ENCODE data around the gene MAST2.
"Not testable (repeated sequence)": the region's sequence is repeated elsewhere in the genome, so short reads cannot be mapped to it uniquely, and the experiment has no call there.

Gene MAST2

GRCh38 chr1:45872173-45872801, 68.9 kb downstream of the MAST2 start:
- not testable (repeated sequence) for H3K23ac ChIP-seq (ENCODE audit: low read length); H2AFZ ChIP-seq (ENCODE audit: insufficient read depth, low read length, poor library complexity); H4K8ac ChIP-seq (ENCODE audit: low read depth, low read length); H4K91ac ChIP-seq (ENCODE audit: low read depth, low read length); H3K79me2 ChIP-seq (ENCODE audit: control insufficient read depth, insufficient read depth, low read length, poor library complexity); H2AK5ac ChIP-seq (ENCODE audit: low read length); H2BK120ac ChIP-seq (ENCODE audit: insufficient read depth, low read length, poor library complexity); H3K14ac ChIP-seq (ENCODE audit: low read length); H3K36me3 ChIP-seq (ENCODE audit: control insufficient read depth in 1 of 2, insufficient read depth in 2 of 2, low read length in 2 of 2); H3K27ac ChIP-seq (ENCODE audit: low read depth, low read length); H3K79me1 ChIP-seq (ENCODE audit: low read length); H3K9ac ChIP-seq (ENCODE audit: low read length); H3K4ac ChIP-seq (ENCODE audit: low read depth, low read length); H3K27me3 ChIP-seq (ENCODE audit: insufficient read depth, low read length); H2BK12ac ChIP-seq (ENCODE audit: low read length); H3K18ac ChIP-seq (ENCODE audit: low read length); H2BK5ac ChIP-seq (ENCODE audit: low read depth, low read length, poor library complexity); H4K12ac ChIP-seq (ENCODE audit: low read depth, low read length); H3K4me1 ChIP-seq (ENCODE audit: control insufficient read depth in 1 of 2, insufficient read depth in 2 of 2, low read length in 2 of 2); H3K4me3 ChIP-seq (ENCODE audit: low read depth, low read length); H3K4me2 ChIP-seq (ENCODE audit: low read length); H3K9me3 ChIP-seq (ENCODE audit: insufficient read depth, low read depth, low read length)
- no CpG with 5 or more reads among the region's 14 CpGs for WGBS (ENCODE audit: extremely low coverage, insufficient coverage, insufficient read length)
- peak; percentile 53 to 79 for DNase-seq

- Histone ChIP-seq H3K4ac (ENCODE audit: low read depth, low read length) (no peak overlapping the region), H3K23ac (ENCODE audit: low read length) (no peak overlapping the region), H3K14ac (ENCODE audit: low read length) (no peak overlapping the region), H3K36me3 (ENCODE audit: control insufficient read depth in 1 of 2, insufficient read depth in 2 of 2, low read length in 2 of 2) (no peaks in the 10 kb centered on the region), H4K91ac (ENCODE audit: low read depth, low read length) (no peak overlapping the region), H3K4me1 (ENCODE audit: control insufficient read depth in 1 of 2, insufficient read depth in 2 of 2, low read length in 2 of 2) (peaks cover 0 to 2% of the 10 kb centered on the region in 2 experiments), H4K12ac (ENCODE audit: low read depth, low read length) (no peak overlapping the region), H3K18ac (ENCODE audit: low read length) (no peak overlapping the region), H2AK5ac (ENCODE audit: low read length) (no peak overlapping the region), H3K9ac (ENCODE audit: low read length) (no peak overlapping the region), H3K9me3 (ENCODE audit: insufficient read depth, low read depth, low read length) (no peaks in the 10 kb centered on the region), H4K8ac (ENCODE audit: low read depth, low read length) (no peak overlapping the region), H3K4me3 (ENCODE audit: low read depth, low read length) (no peak overlapping the region), H2BK12ac (ENCODE audit: low read length) (no peak overlapping the region), H2BK5ac (ENCODE audit: low read depth, low read length, poor library complexity) (no peak overlapping the region), H3K27me3 (ENCODE audit: insufficient read depth, low read length) (no peaks in the 10 kb centered on the region), H2AFZ (ENCODE audit: insufficient read depth, low read length, poor library complexity) (no peak overlapping the region), H3K79me1 (ENCODE audit: low read length) (no peaks in the 10 kb centered on the region), H3K4me2 (ENCODE audit: low read length) (no peak overlapping the region), H3K79me2 (ENCODE audit: control insufficient read depth, insufficient read depth, low read length, poor library complexity) (no peaks in the 10 kb centered on the region), H2BK120ac (ENCODE audit: insufficient read depth, low read length, poor library complexity) (no peak overlapping the region), H3K27ac (ENCODE audit: low read depth, low read length) (no peak overlapping the region)
- no CpG with 5 or more reads among the region's 2 CpGs for WGBS (ENCODE audit: extremely low coverage, insufficient coverage, insufficient read length)
- no peak for DNase-seq
Observed at GRCh38 chr1:45876000-45876617, 72.7 kb downstream of the MAST2 start.

- no peak overlapping the region for H3K4me3 ChIP-seq (ENCODE audit: low read depth, low read length)
- no peak for DNase-seq
- H3K9me3 ChIP-seq (ENCODE audit: insufficient read depth, low read depth, low read length) = no peaks in the 10 kb centered on the region
- no peak overlapping the region for H3K9ac ChIP-seq (ENCODE audit: low read length)
- no peak overlapping the region for H4K12ac ChIP-seq (ENCODE audit: low read depth, low read length)
- H2AFZ ChIP-seq (ENCODE audit: insufficient read depth, low read length, poor library complexity) = no peak overlapping the region
- no peak overlapping the region for H2BK12ac ChIP-seq (ENCODE audit: low read length)
- H3K4me2 ChIP-seq (ENCODE audit: low read length) = no peak overlapping the region
- no peak overlapping the region for H3K4ac ChIP-seq (ENCODE audit: low read depth, low read length)
- no peak overlapping the region for H3K14ac ChIP-seq (ENCODE audit: low read length)
- H3K27ac ChIP-seq (ENCODE audit: low read depth, low read length) = no peak overlapping the region
- no peak overlapping the region for H2BK120ac ChIP-seq (ENCODE audit: insufficient read depth, low read length, poor library complexity)
- no peak overlapping the region for H3K23ac ChIP-seq (ENCODE audit: low read length)
- H4K91ac ChIP-seq (ENCODE audit: low read depth, low read length) = no peak overlapping the region
- H4K8ac ChIP-seq (ENCODE audit: low read depth, low read length) = no peak overlapping the region
- no peaks in the 10 kb centered on the region for H3K4me1 ChIP-seq (ENCODE audit: control insufficient read depth in 1 of 2, insufficient read depth in 2 of 2, low read length in 2 of 2)
- H2AK5ac ChIP-seq (ENCODE audit: low read length) = no peak overlapping the region
- no CpG with 5 or more reads among the region's 4 CpGs for WGBS (ENCODE audit: extremely low coverage, insufficient coverage, insufficient read length)
- no peak overlapping the region for H3K18ac ChIP-seq (ENCODE audit: low read length)
- no peaks in the 10 kb centered on the region for H3K79me1 ChIP-seq (ENCODE audit: low read length)
- H3K36me3 ChIP-seq (ENCODE audit: control insufficient read depth in 1 of 2, insufficient read depth in 2 of 2, low read length in 2 of 2) = no peaks in the 10 kb centered on the region
- H3K79me2 ChIP-seq (ENCODE audit: control insufficient read depth, insufficient read depth, low read length, poor library complexity) = no peaks in the 10 kb centered on the region
- H3K27me3 ChIP-seq (ENCODE audit: insufficient read depth, low read length) = no peaks in the 10 kb centered on the region
- no peak overlapping the region for H2BK5ac ChIP-seq (ENCODE audit: low read depth, low read length, poor library complexity)
Observed at GRCh38 chr1:45877264-45877663, 73.9 kb downstream of the MAST2 start.

GRCh38 chr1:45879885-45880598, 76.6 kb downstream of the MAST2 start:
- Histone ChIP-seq H2BK5ac (ENCODE audit: low read depth, low read length, poor library complexity) (no peak overlapping the region), H3K4me3 (ENCODE audit: low read depth, low read length) (no peak overlapping the region), H2AK5ac (ENCODE audit: low read length) (no peak overlapping the region), H3K79me2 (ENCODE audit: control insufficient read depth, insufficient read depth, low read length, poor library complexity) (no peaks in the 10 kb centered on the region), H2BK12ac (ENCODE audit: low read length) (no peak overlapping the region), H3K4me1 (ENCODE audit: control insufficient read depth in 1 of 2, insufficient read depth in 2 of 2, low read length in 2 of 2) (no peaks in the 10 kb centered on the region), H4K91ac (ENCODE audit: low read depth, low read length) (no peak overlapping the region), H3K14ac (ENCODE audit: low read length) (no peak overlapping the region), H3K79me1 (ENCODE audit: low read length) (no peaks in the 10 kb centered on the region), H3K36me3 (ENCODE audit: control insufficient read depth in 1 of 2, insufficient read depth in 2 of 2, low read length in 2 of 2) (no peaks in the 10 kb centered on the region), H3K4ac (ENCODE audit: low read depth, low read length) (no peak overlapping the region), H3K9ac (ENCODE audit: low read length) (no peak overlapping the region), H3K4me2 (ENCODE audit: low read length) (no peak overlapping the region), H3K18ac (ENCODE audit: low read length) (no peak overlapping the region), H4K12ac (ENCODE audit: low read depth, low read length) (no peak overlapping the region), H4K8ac (ENCODE audit: low read depth, low read length) (no peak overlapping the region), H3K27me3 (ENCODE audit: insufficient read depth, low read length) (no peaks in the 10 kb centered on the region), H2AFZ (ENCODE audit: insufficient read depth, low read length, poor library complexity) (no peak overlapping the region), H3K9me3 (ENCODE audit: insufficient read depth, low read depth, low read length) (no peaks in the 10 kb centered on the region), H2BK120ac (ENCODE audit: insufficient read depth, low read length, poor library complexity) (no peak overlapping the region), H3K23ac (ENCODE audit: low read length) (no peak overlapping the region), H3K27ac (ENCODE audit: low read depth, low read length) (no peak overlapping the region)
- peak in 1 of 2 donors; percentile 8 for DNase-seq
- 100% methylated on average over 1 of the region's 4 CpGs for WGBS (ENCODE audit: extremely low coverage, insufficient coverage, insufficient read length)
